ENCODE results near the gene CAMTA2.

DNA sequence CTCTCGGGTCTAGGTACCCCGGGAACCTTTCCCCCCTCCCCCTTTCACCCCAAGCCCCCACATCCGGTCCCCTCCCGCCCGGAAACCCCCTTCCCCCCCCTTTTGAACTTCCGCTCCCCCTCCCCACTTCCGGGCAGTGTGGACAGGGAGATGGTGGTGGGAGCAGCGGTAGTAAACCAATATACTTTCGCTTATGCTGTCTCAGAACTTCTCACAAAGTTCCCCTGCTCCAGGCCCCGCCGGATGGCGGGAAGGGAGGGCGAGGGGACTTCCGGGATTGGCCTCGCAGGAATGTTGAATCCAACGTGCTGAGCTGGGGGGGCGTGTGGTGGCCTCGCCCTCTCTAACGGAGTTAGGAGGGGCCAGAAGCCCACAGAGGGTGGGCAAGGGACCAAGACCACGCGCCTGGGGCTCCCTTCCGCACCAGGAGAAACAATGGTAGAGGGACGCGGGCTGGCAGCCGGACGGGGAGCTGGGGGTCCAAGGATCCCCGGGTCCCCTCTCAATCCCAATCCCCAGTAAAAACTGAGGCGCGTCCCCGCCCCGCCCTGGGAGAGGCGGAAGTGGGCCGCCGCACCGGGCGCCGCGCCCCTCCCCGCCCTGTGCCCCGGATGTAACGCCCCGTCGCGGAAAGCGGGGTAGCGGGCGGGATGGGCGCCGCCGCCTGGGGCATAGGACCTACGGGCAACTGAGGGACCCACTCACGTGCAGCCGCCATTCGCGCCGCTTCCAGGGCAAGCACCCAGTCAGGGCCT, 39.9 kb downstream of the CAMTA2 start:
- TF ChIP-seq, protein P1, sequence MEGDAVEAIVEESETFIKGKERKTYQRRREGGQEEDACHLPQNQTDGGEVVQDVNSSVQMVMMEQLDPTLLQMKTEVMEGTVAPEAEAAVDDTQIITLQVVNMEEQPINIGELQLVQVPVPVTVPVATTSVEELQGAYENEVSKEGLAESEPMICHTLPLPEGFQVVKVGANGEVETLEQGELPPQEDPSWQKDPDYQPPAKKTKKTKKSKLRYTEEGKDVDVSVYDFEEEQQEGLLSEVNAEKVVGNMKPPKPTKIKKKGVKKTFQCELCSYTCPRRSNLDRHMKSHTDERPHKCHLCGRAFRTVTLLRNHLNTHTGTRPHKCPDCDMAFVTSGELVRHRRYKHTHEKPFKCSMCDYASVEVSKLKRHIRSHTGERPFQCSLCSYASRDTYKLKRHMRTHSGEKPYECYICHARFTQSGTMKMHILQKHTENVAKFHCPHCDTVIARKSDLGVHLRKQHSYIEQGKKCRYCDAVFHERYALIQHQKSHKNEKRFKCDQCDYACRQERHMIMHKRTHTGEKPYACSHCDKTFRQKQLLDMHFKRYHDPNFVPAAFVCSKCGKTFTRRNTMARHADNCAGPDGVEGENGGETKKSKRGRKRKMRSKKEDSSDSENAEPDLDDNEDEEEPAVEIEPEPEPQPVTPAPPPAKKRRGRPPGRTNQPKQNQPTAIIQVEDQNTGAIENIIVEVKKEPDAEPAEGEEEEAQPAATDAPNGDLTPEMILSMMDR (conservative IDR thresholded peaks at IDR 0.05 in 1 of 2, IDR thresholded peaks at IDR 0.05 in 1 of 2; ENCODE audit: extremely low read depth in 1 of 2, insufficient read depth in 1 of 2, low read depth in 1 of 2, low read length in 2 of 2) = no peak
- TF ChIP-seq EZH2 (IDR thresholded peaks at IDR 0.05; ENCODE audit: borderline replicate concordance, low read length) = no peak

Measured in mammary epithelial cell (primary cell).